Tibial nerve (tissue), 4 donors: Measurements from ENCODE around the gene ZNF618. TPM values are rescaled to one million over a fixed set of nuclear protein-coding genes. Genes with fewer than 3 reads are reported as not detected.

Experiments
- DNase-seq, 2 donors: peaks; one replicate each; pipeline ENCODE4 v3.0.0-alpha.2; 2019; ENCODE audit warnings: low spot score in 2 of 2
- H3K27ac ChIP-seq, 4 donors: fragments of 200-600 bp; sonication (generic) in 3 of 4; one replicate each; pipeline ENCODE4 v1.5.1; 2017 to 2019; ENCODE audit warnings: mild to moderate bottlenecking in 1 of 4
- H3K27me3 ChIP-seq, 2 donors: fragments of 200-600 bp; sonication (generic) in 1 of 2; one replicate each; pipeline versions ENCODE4 v1.5.1 to v1.6.0; 2017 to 2019
- H3K36me3 ChIP-seq, 3 donors: fragments of 200-600 bp; sonication (generic); one replicate each; pipeline ENCODE4 v1.5.1; 2018 to 2019
- H3K4me1 ChIP-seq, 4 donors: fragments of 200-600 bp; sonication (generic) in 3 of 4; one replicate each; pipeline ENCODE4 v1.5.1; 2017 to 2019
- H3K4me3 ChIP-seq, 4 donors: fragments of 200-600 bp; sonication (generic) in 3 of 4; one replicate each; pipeline ENCODE4 v1.5.1; 2017 to 2019; ENCODE audit warnings: mild to moderate bottlenecking in 1 of 4, moderate library complexity in 1 of 4
- H3K9me3 ChIP-seq, 4 donors: fragments of 200-600 bp; sonication (generic) in 3 of 4; one replicate each; pipeline ENCODE4 v1.5.1; 2017 to 2019
- CTCF ChIP-seq, 5 experiments: fragments of 200-600 bp in 3 of 5; fragments of 450-650 bp in 2 of 5; sonication (generic) in 3 of 5; IDR thresholded peaks; one replicate each; pipeline ENCODE4 v1.5.1; 2016 to 2019; ENCODE audit warnings: antibody characterized with exemption in 5 of 5, mild to moderate bottlenecking in 3 of 5, moderate library complexity in 2 of 5
- EP300 ChIP-seq, 2 donors: sonication (generic); formaldehyde crosslinking; IDR thresholded peaks; one replicate each; pipeline ENCODE4 v1.6.1; 2017; ENCODE audit warnings: antibody characterized with exemption in 2 of 2, mild to moderate bottlenecking in 1 of 2
- POLR2A ChIP-seq, 2 donors: fragments of 450-650 bp; IDR thresholded peaks; one replicate each; pipeline ENCODE4 v1.6.1; 2017; ENCODE audit warnings: antibody characterized with exemption in 2 of 2, mild to moderate bottlenecking in 2 of 2, moderate library complexity in 2 of 2
- WGBS, 2 donors: methylation state at CpG; one replicate each; pipeline ENCODE4 v1.1.5; 2018; 5-methylcytosine and 5-hydroxymethylcytosine counted together
- total RNA-seq, 4 donors: library from RNA; depleted of rRNA; stranded (reverse); fragments of >200 nt; gene quantifications; one replicate each; pipeline ENCODE4 v1.1.0, GENCODE V29; 2016

ZNF618 gene
- total RNA-seq, 4 donors from 2014 or later: 7.3 to 11.6 (median 9.0) TPM

- no peak for TF ChIP-seq CTCF (IDR thresholded peaks at IDR 0.05)
- no peak for TF ChIP-seq POLR2A (IDR thresholded peaks at IDR 0.05)
- TF ChIP-seq EP300 (IDR thresholded peaks at IDR 0.05): no peak
- no peaks in the 10 kb centered on the region for H3K36me3 ChIP-seq
- 81 to 90% methylated on average over 4 of the region's 4 CpGs for WGBS, 2 donors
- no peaks in the 10 kb centered on the region for H3K9me3 ChIP-seq
- peaks cover 0 to 17% of the 10 kb centered on the region in 2 donors for H3K27me3 ChIP-seq
- H3K4me1 ChIP-seq: peaks cover 0 to 8% (median 3%) of the 10 kb centered on the region in 4 donors
- H3K27ac ChIP-seq: no peak overlapping the region
- no peak overlapping the region for H3K4me3 ChIP-seq
- no peak for DNase-seq
Measured at GRCh38 chr9:114093031-114093471, 216.9 kb downstream of the ZNF618 start.

- peaks cover 0 to 26% of the 10 kb centered on the region in 2 donors for H3K27me3 ChIP-seq
- WGBS, 2 donors: 90 to 92% methylated on average over 9 of the region's 9 CpGs
- no peaks in the 10 kb centered on the region for H3K36me3 ChIP-seq
- no peak overlapping the region for H3K4me3 ChIP-seq
- H3K27ac ChIP-seq: no peak overlapping the region
- no peak for DNase-seq
- TF ChIP-seq CTCF (IDR thresholded peaks at IDR 0.05) (no peak), EP300 (IDR thresholded peaks at IDR 0.05) (no peak), POLR2A (IDR thresholded peaks at IDR 0.05) (no peak)
- H3K9me3 ChIP-seq: no peaks in the 10 kb centered on the region
- H3K4me1 ChIP-seq: peaks cover 0 to 17% (median 5%) of the 10 kb centered on the region in 4 donors
Measured at GRCh38 chr9:114093761-114094505, 217.8 kb downstream of the ZNF618 start.

- Histone ChIP-seq H3K36me3 (no peaks in the 10 kb centered on the region), H3K4me3 (no peak overlapping the region), H3K27me3 (peaks cover 0 to 31% of the 10 kb centered on the region in 2 donors), H3K4me1 (peaks cover 0 to 18% (median 5%) of the 10 kb centered on the region in 4 donors), H3K9me3 (no peaks in the 10 kb centered on the region), H3K27ac (no peak overlapping the region)
- TF ChIP-seq CTCF (IDR thresholded peaks at IDR 0.05) (no peak), EP300 (IDR thresholded peaks at IDR 0.05) (no peak), POLR2A (IDR thresholded peaks at IDR 0.05) (no peak)
- WGBS, 2 donors: 94 to 95% methylated on average over 11 to 12 of the region's 12 CpGs
- no peak for DNase-seq
Measured at GRCh38 chr9:114094971-114095370, 218.9 kb downstream of the ZNF618 start.

GRCh38 chr9:114096041-114096511, 220.0 kb downstream of the ZNF618 start:
- TF ChIP-seq CTCF (IDR thresholded peaks at IDR 0.05) (no peak), POLR2A (IDR thresholded peaks at IDR 0.05) (no peak), EP300 (IDR thresholded peaks at IDR 0.05) (no peak)
- H3K4me3 ChIP-seq: no peak overlapping the region
- no peak for DNase-seq
- H3K27me3 ChIP-seq: peaks cover 0 to 31% of the 10 kb centered on the region in 2 donors
- WGBS, 2 donors: 87 to 92% methylated on average over 9 of the region's 9 CpGs
- peaks cover 0 to 18% (median 5%) of the 10 kb centered on the region in 4 donors for H3K4me1 ChIP-seq
- no peaks in the 10 kb centered on the region for H3K9me3 ChIP-seq
- H3K36me3 ChIP-seq: no peaks in the 10 kb centered on the region
- H3K27ac ChIP-seq: no peak overlapping the region
